ENCODE data around the gene NUP214.

DNA sequence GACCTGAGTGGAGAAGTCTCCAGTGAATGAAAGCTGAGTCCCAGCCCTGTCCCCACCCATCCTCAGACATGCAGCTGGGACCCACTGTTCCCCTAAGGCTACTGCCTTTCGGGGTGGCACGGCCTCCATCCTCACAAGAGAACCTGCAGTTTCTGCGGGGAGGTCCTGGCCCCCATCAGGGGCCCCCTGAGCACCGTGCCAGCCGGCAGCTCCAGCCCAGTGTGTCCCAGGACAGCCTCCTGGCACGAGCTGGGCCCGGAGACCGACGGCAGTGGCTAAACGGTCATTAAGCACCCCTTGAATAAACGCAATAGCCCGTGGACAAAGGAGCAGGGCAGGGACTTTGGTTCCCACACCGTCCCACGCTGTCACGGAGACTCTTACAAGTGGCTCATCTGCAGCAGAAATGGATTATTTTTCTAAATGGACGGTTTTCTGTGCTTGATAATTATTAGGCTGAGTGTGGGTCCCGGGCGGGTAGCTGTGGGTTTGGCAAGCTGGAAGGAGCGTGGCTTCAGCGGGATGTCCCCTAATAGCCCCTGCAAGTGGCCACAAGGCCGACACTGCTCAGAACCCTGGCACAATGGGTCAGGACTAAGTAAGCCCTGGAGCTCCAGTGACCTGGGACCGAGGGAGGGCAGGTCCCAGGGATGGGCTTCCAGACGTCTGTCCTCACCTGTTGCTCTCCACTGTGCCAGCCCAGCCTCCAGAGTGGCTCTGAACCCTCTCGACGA is 133.5 kb downstream of the NUP214 start:
- TF ChIP-seq, protein P1, sequence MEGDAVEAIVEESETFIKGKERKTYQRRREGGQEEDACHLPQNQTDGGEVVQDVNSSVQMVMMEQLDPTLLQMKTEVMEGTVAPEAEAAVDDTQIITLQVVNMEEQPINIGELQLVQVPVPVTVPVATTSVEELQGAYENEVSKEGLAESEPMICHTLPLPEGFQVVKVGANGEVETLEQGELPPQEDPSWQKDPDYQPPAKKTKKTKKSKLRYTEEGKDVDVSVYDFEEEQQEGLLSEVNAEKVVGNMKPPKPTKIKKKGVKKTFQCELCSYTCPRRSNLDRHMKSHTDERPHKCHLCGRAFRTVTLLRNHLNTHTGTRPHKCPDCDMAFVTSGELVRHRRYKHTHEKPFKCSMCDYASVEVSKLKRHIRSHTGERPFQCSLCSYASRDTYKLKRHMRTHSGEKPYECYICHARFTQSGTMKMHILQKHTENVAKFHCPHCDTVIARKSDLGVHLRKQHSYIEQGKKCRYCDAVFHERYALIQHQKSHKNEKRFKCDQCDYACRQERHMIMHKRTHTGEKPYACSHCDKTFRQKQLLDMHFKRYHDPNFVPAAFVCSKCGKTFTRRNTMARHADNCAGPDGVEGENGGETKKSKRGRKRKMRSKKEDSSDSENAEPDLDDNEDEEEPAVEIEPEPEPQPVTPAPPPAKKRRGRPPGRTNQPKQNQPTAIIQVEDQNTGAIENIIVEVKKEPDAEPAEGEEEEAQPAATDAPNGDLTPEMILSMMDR (IDR thresholded peaks at IDR 0.05), result no peak
- no peak for TF ChIP-seq POLR2A (IDR thresholded peaks at IDR 0.05)
